Measurements from ENCODE around the gene GMDS.

The GMDS gene

DNA sequence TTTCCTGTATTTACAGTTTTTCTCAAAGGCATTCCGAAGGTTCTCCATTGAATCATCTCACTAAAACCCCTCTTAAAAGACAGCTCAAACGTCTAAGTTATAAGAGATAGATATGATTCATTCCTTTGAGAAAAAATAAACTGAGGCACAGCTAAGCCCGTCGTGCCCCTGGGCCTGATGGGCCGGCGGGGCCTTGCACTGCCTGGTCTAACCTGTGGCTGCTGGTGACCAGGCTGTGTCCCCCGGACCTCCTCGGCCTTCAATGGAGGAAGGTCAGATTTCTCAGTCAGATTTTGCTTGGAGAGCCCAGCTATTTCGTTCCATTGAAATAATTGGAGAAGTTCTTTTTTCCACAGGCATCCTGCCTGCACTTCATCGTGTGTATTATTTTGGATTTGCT is 647.0 kb downstream of the GMDS start:
- whole genome bisulfite sequencing (ENCODE audit: insufficient coverage), result 85% methylated on average over 8 of the region's 10 CpGs
- H3K4me3 ChIP-seq (ENCODE audit: control insufficient read depth in 1 of 7, extremely low read depth in 1 of 7, insufficient read depth in 4 of 7, low read depth in 2 of 7, low read length in 6 of 7), result no peak overlapping the region
- H3K36me3 ChIP-seq (ENCODE audit: control insufficient read depth in 4 of 4, insufficient read depth in 4 of 4, low read length in 3 of 4), result no peaks in the 10 kb centered on the region
- no peak overlapping the region for H3K27ac ChIP-seq (ENCODE audit: insufficient read depth in 1 of 2, low read depth in 1 of 2, low read length in 2 of 2, poor library complexity in 1 of 2, severe bottlenecking in 2 of 2)
- H3K9me3 ChIP-seq (ENCODE audit: control extremely low read depth in 1 of 5, control insufficient read depth in 4 of 5, insufficient read depth in 2 of 5, low read depth in 1 of 5, low read length in 4 of 5), result no peaks in the 10 kb centered on the region
- ChIA-PET POLR2A (no interaction called here), CTCF (interaction anchor here (1.2 to 4.2 kb wide), 6 partner anchors 9 to 1035 kb away, joined by 3 to 15 read pairs (median 3); no protein-coding TSS in a partner anchor)
- peaks cover 12 to 84% (median 42%) of the 10 kb centered on the region in 5 experiments for H3K27me3 ChIP-seq (replicated peaks in 2 of 5; ENCODE audit: control insufficient read depth in 4 of 5, insufficient read depth in 5 of 5, low read length in 4 of 5)
- no peak for DNase-seq
- peaks cover 0 to 10% (median 3%) of the 10 kb centered on the region in 4 experiments for H3K4me1 ChIP-seq (ENCODE audit: control extremely low read depth in 1 of 4, control insufficient read depth in 4 of 4, insufficient read depth in 4 of 4, low read length in 3 of 4)

DNA sequence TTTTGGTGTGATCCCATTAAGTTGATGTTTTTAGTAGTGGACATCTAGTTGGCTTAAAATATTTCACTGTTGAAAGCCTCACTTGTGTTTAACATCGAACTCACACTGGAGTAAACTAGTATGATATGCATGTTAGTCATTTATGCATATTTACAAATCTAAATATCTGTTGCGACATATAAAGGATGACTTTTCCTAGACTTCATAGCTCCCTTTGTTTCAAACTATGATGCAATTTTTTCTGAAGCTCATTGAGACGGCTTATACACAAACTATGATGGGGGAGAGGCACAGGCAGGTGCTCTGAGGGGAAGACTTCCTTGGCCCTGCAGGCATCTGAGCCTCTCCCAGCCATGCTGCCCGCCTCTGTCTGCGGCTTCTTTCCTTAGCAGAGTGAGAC is 647.5 kb downstream of the GMDS start:
- DNase-seq, result no peak
- Histone ChIP-seq H3K9me3 (ENCODE audit: control extremely low read depth in 1 of 5, control insufficient read depth in 4 of 5, insufficient read depth in 2 of 5, low read depth in 1 of 5, low read length in 4 of 5) (no peaks in the 10 kb centered on the region), H3K4me3 (ENCODE audit: control insufficient read depth in 1 of 7, extremely low read depth in 1 of 7, insufficient read depth in 4 of 7, low read depth in 2 of 7, low read length in 6 of 7) (no peak overlapping the region), H3K36me3 (ENCODE audit: control insufficient read depth in 4 of 4, insufficient read depth in 4 of 4, low read length in 3 of 4) (no peaks in the 10 kb centered on the region), H3K27ac (ENCODE audit: insufficient read depth in 1 of 2, low read depth in 1 of 2, low read length in 2 of 2, poor library complexity in 1 of 2, severe bottlenecking in 2 of 2) (no peak overlapping the region), H3K4me1 (ENCODE audit: control extremely low read depth in 1 of 4, control insufficient read depth in 4 of 4, insufficient read depth in 4 of 4, low read length in 3 of 4) (peaks cover 0 to 10% (median 3%) of the 10 kb centered on the region in 4 experiments), H3K27me3 (replicated peaks in 2 of 5; ENCODE audit: control insufficient read depth in 4 of 5, insufficient read depth in 5 of 5, low read length in 4 of 5) (peaks cover 9 to 83% (median 37%) of the 10 kb centered on the region in 5 experiments)
- ChIA-PET CTCF (interaction anchor here (0.8 to 4.2 kb wide), 9 partner anchors 9 to 1098 kb away, joined by 3 to 15 read pairs (median 4); no protein-coding TSS in a partner anchor), POLR2A (no interaction called here)
- WGBS (ENCODE audit: insufficient coverage), result 100% methylated on average over 2 of the region's 5 CpGs

DNA sequence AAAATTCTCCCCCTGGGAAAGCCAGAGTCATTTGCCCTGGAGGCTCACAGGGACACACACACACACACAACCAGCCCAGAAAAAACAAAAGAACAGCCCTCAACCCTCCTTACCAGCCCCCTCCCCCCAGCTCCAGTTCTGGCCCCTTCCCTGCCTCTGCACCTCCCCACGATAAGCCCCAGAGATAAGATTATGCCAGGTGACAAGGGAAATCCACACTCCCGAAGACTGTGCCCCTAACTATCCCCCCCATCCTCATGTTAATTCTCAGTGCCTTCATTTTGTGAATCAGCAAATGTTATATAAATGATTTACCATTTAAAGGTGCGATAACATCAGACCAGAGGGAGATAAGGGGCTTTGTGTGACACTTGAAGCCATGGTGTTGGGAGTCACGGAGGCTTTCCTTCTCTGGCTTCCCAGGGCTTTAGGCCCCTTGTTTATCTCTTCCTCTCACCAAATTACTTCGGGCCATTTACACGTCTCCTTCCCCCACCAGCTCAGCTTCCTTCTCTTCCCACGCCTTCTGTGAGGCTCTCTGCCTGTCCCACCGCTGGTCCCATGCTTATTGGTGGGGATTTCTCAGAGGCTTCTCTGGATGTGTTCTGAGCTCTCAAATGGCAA is 648.2 kb downstream of the GMDS start:
- H3K27me3 ChIP-seq (replicated peaks in 2 of 5; ENCODE audit: control insufficient read depth in 4 of 5, insufficient read depth in 5 of 5, low read length in 4 of 5), result peaks cover 6 to 76% (median 30%) of the 10 kb centered on the region in 5 experiments
- no peak overlapping the region for H3K4me3 ChIP-seq (ENCODE audit: control insufficient read depth in 1 of 7, extremely low read depth in 1 of 7, insufficient read depth in 4 of 7, low read depth in 2 of 7, low read length in 6 of 7)
- WGBS (ENCODE audit: insufficient coverage), result 57% methylated on average over 5 of the region's 8 CpGs
- ChIA-PET POLR2A (interaction anchor here (1.0 kb wide), 1 partner anchor 756 kb away, joined by 3 read pairs; no protein-coding TSS in a partner anchor), CTCF (interaction anchor here (0.7 to 4.2 kb wide), 22 partner anchors 9 to 1243 kb away, joined by 3 to 26 read pairs (median 6); partner anchors contain the start of gene MYLK4)
- no peaks in the 10 kb centered on the region for H3K36me3 ChIP-seq (ENCODE audit: control insufficient read depth in 4 of 4, insufficient read depth in 4 of 4, low read length in 3 of 4)
- no peak for DNase-seq
- H3K4me1 ChIP-seq (ENCODE audit: control extremely low read depth in 1 of 4, control insufficient read depth in 4 of 4, insufficient read depth in 4 of 4, low read length in 3 of 4), result peaks cover 0 to 10% (median 3%) of the 10 kb centered on the region in 4 experiments
- no peak overlapping the region for H3K27ac ChIP-seq (ENCODE audit: insufficient read depth in 1 of 2, low read depth in 1 of 2, low read length in 2 of 2, poor library complexity in 1 of 2, severe bottlenecking in 2 of 2)
- no peaks in the 10 kb centered on the region for H3K9me3 ChIP-seq (ENCODE audit: control extremely low read depth in 1 of 5, control insufficient read depth in 4 of 5, insufficient read depth in 2 of 5, low read depth in 1 of 5, low read length in 4 of 5)

DNA sequence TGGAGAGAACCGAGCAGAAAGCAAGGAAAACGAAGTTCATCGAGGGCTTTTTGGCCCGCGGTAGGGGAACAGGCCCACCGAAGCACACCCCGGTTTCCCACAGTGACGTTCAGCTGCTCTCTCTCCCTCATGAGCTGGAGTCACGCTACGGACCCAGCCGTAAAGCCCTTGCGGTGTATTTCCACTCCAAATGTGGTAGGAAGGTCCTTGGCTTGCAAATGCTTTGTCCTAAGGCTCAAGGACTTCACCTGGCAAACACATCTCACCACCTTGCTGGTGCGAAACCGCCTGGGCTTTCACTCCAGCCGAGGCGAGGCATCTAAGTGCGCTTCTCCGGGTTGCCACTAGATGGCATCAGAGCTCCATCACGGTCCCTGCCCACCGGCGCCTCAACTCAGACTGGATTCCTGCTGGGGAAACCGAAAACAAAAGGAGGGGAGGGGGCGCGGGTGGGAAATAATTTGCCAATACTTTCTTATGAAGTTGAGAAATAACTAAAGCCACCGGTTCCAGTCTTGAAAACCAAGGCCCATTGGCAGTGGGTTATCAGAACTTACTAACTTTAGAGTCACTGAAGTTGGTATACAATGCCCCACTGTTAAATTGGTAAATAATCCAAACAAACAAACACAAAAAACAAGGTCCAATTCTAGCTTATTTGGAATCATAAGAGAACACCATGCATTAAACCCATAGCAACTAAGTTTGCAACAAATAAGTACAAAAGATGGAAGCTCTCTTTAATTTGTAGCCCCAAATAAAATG is 649.1 kb downstream of the GMDS start:
- H3K9me3 ChIP-seq (ENCODE audit: control extremely low read depth in 1 of 5, control insufficient read depth in 4 of 5, insufficient read depth in 2 of 5, low read depth in 1 of 5, low read length in 4 of 5), result no peaks in the 10 kb centered on the region
- CTCF ChIA-PET, result interaction anchor here (0.7 to 3.2 kb wide), 26 partner anchors 10 to 1244 kb away, joined by 3 to 26 read pairs (median 4); partner anchors contain the start of gene MYLK4
- peaks cover 6 to 67% (median 22%) of the 10 kb centered on the region in 5 experiments for H3K27me3 ChIP-seq (replicated peaks in 2 of 5; ENCODE audit: control insufficient read depth in 4 of 5, insufficient read depth in 5 of 5, low read length in 4 of 5)
- no peaks in the 10 kb centered on the region for H3K36me3 ChIP-seq (ENCODE audit: control insufficient read depth in 4 of 4, insufficient read depth in 4 of 4, low read length in 3 of 4)
- POLR2A ChIA-PET, result interaction anchor here (1.0 kb wide), 1 partner anchor 757 kb away, joined by 3 read pairs; no protein-coding TSS in a partner anchor
- H3K27ac ChIP-seq (ENCODE audit: insufficient read depth in 1 of 2, low read depth in 1 of 2, low read length in 2 of 2, poor library complexity in 1 of 2, severe bottlenecking in 2 of 2), result no peak overlapping the region
- WGBS (ENCODE audit: insufficient coverage), result 20% methylated on average over 20 of the region's 25 CpGs
- peak overlapping the region in 4 of 7 experiments; percentile 10 to 62 (median 38) for H3K4me3 ChIP-seq (ENCODE audit: control insufficient read depth in 1 of 7, extremely low read depth in 1 of 7, insufficient read depth in 4 of 7, low read depth in 2 of 7, low read length in 6 of 7)
- H3K4me1 ChIP-seq (ENCODE audit: control extremely low read depth in 1 of 4, control insufficient read depth in 4 of 4, insufficient read depth in 4 of 4, low read length in 3 of 4), result peaks cover 0 to 7% (median under 1%) of the 10 kb centered on the region in 4 experiments
- DNase-seq, result peak in 2 of 3 donors; percentile 70 to 74

DNA sequence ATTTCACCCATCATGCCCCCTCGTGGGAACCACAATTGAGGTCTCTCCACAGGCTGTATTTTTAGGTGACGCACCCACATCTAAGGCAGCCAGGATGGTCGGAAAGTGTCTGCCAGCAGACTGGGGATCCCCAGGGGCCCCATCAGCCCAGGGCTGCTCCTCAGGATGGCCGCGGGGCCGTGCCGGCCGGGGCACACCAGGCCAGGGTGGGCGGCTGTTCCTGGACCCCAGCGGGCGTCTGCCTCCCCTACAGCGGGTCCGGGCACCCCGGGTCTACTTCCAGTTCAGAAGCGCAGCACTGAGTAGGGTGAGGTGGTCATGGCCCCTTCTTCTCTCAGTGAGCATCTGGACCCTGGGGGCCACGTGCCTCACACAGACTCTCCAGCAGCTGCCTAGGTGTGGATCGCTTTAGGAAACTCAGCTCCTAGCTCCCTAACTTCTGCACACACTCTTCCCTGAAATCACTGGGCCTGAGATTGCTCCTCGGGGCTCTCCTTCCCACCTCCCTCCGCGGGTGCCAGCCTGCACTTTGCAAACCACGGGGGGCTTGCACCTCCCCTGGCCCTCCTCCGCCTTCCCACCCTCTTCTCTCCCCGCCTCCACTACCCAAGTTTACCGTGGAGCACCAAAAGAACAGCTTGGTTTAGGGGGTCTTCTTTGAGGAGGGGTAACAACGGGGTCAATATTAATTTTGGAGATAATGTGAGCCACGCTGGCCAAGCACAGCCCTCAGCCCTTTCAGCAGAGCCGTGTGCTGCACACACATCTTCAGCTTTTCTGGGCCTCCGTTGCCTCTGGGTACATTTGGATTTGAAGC is 649.9 kb downstream of the GMDS start:
- ChIA-PET POLR2A (no interaction called here), CTCF (interaction anchor here (0.9 to 3.2 kb wide), 19 partner anchors 10 to 1245 kb away, joined by 3 to 26 read pairs (median 5); partner anchors contain the start of gene MYLK4)
- Histone ChIP-seq H3K9me3 (ENCODE audit: control extremely low read depth in 1 of 5, control insufficient read depth in 4 of 5, insufficient read depth in 2 of 5, low read depth in 1 of 5, low read length in 4 of 5) (no peaks in the 10 kb centered on the region), H3K27ac (ENCODE audit: insufficient read depth in 1 of 2, low read depth in 1 of 2, low read length in 2 of 2, poor library complexity in 1 of 2, severe bottlenecking in 2 of 2) (no peak overlapping the region), H3K36me3 (ENCODE audit: control insufficient read depth in 4 of 4, insufficient read depth in 4 of 4, low read length in 3 of 4) (no peaks in the 10 kb centered on the region), H3K4me3 (ENCODE audit: control insufficient read depth in 1 of 7, extremely low read depth in 1 of 7, insufficient read depth in 4 of 7, low read depth in 2 of 7, low read length in 6 of 7) (peak overlapping the region in 1 of 7 experiments; percentile 62), H3K27me3 (replicated peaks in 2 of 5; ENCODE audit: control insufficient read depth in 4 of 5, insufficient read depth in 5 of 5, low read length in 4 of 5) (peaks cover 6 to 59% (median 18%) of the 10 kb centered on the region in 5 experiments), H3K4me1 (ENCODE audit: control extremely low read depth in 1 of 4, control insufficient read depth in 4 of 4, insufficient read depth in 4 of 4, low read length in 3 of 4) (peaks cover 0 to 4% (median 0%) of the 10 kb centered on the region in 4 experiments)
- WGBS (ENCODE audit: insufficient coverage), result 70% methylated on average over 23 of the region's 28 CpGs
- DNase-seq, result no peak

DNA sequence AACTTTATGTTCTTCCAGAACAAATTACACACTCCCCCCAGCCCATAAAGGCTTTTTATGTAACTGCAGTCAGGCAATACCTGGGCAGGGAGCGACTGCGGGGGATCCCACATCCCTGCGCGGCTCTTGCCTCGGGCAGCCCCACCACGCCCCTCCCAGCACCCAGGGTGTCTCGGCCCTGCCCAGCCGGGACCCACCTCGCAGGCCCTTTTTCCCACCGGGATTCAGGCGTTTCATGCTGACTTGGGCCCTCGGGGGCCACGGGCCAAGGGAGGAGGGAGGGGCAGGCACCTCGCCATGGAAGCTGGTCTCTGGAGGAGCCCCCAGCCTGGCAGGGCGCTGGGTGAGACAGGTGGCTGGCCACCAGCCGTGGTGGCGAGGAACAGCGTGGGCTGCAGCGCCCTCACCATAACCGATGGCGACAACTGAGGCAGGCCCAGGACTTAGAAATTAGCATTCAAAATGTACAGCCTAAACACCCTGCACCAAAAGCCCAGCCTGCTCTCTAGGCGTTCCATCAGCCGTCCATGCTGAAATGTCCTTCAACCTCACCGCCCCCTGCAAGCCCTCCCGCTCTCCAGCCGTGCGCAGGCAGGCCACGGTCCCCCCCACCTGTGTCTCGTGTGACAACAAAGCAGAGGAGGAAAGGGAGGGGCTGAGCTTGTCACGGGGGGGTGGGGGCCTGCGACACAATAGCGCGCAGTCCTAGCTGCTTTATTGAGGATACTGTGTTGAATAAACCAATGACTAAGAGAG is 650.8 kb downstream of the GMDS start:
- no peak overlapping the region for H3K4me3 ChIP-seq (ENCODE audit: control insufficient read depth in 1 of 7, extremely low read depth in 1 of 7, insufficient read depth in 4 of 7, low read depth in 2 of 7, low read length in 6 of 7)
- CTCF ChIA-PET, result interaction anchor here (1.0 to 3.2 kb wide), 8 partner anchors 8 to 1171 kb away, joined by 3 to 26 read pairs (median 7); no protein-coding TSS in a partner anchor
- H3K27ac ChIP-seq (ENCODE audit: insufficient read depth in 1 of 2, low read depth in 1 of 2, low read length in 2 of 2, poor library complexity in 1 of 2, severe bottlenecking in 2 of 2), result no peak overlapping the region
- DNase-seq, result no peak
- 84% methylated on average over 29 of the region's 33 CpGs for WGBS (ENCODE audit: insufficient coverage)
- H3K36me3 ChIP-seq (ENCODE audit: control insufficient read depth in 4 of 4, insufficient read depth in 4 of 4, low read length in 3 of 4), result no peaks in the 10 kb centered on the region
- POLR2A ChIA-PET, result no interaction called here
- H3K4me1 ChIP-seq (ENCODE audit: control extremely low read depth in 1 of 4, control insufficient read depth in 4 of 4, insufficient read depth in 4 of 4, low read length in 3 of 4), result peaks cover 0 to 4% (median 0%) of the 10 kb centered on the region in 4 experiments
- no peaks in the 10 kb centered on the region for H3K9me3 ChIP-seq (ENCODE audit: control extremely low read depth in 1 of 5, control insufficient read depth in 4 of 5, insufficient read depth in 2 of 5, low read depth in 1 of 5, low read length in 4 of 5)
- H3K27me3 ChIP-seq (replicated peaks in 2 of 5; ENCODE audit: control insufficient read depth in 4 of 5, insufficient read depth in 5 of 5, low read length in 4 of 5), result peaks cover 4 to 51% (median 16%) of the 10 kb centered on the region in 5 experiments

All from common myeloid progenitor, CD34-positive (primary cell).